CD4-positive, alpha-beta T cell treated with Interleukin-1 beta for 1 hour (primary cell): ENCODE data around the gene TM9SF2.
A peak's percentile ranks its signal among the peaks of the same experiment; 100 is the strongest.

Source experiments
- DNase-seq, 2 donors: peaks; one replicate each; pipeline ENCODE4 v3.0.0-alpha.2; 2020 to 2022

TM9SF2 gene

DNA sequence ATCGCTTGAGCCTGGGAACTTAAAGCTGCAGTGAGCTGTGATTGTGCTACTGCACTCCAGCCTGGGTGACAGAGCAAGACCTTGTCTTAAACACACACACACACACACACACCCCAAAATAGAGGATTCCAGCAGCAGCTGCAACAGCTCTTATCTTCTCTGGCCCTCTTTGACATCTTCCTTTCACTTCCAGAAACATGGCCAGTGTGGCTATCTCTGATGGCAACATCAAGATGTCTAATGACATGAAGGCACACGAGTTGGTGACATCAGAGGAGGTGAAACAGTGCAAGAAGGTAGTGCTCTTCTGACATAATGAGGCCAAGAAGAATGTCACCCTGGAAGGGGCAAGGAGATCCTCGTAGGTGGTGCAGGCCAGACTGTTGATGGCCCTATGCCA is 81.2 kb downstream of the TM9SF2 start:
- no peak for DNase-seq

GRCh38 chr13:99585609-99586008 is 84.3 kb downstream of the TM9SF2 start:
- DNase-seq: no peak

GRCh38 chr13:99587021-99587420 is 85.7 kb downstream of the TM9SF2 start:
- DNase-seq: no peak

DNA sequence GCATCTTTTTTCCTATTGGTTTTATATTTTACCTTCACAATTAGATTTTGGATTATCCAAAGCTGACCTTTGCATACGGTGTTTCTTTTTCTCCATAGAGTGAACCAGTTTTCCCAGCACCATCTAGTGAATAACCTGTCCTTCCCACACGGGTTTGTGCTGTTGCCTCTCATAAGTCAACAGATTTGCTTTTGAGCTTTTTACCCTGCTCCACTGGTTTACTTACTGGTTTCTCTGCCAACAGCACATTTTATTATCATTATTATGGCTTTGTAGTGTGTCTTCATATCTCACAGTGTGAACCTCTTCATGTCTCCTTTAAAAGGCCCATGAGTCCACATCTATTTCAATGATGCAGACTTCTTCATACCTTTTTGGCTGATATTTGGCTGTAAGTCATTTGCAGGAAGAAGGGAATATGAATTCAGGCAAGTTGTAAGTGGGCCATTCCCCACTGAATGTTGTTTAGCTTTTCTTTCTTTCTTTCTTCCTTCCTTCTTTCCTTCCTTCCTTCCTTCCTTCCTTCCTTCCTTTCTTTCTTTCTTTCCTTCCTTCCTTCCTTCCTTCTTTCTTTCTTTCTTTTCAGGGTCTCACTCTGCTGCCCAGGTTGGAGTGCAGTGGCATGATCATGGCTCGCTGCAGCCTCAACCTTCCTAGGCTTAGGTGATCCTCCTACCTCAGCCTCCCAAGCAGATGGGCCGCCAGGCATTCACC is 86.8 kb downstream of the TM9SF2 start:
- DNase-seq: no peak

GRCh38 chr13:99589575-99589974 is 88.3 kb downstream of the TM9SF2 start:
- no peak for DNase-seq

DNA sequence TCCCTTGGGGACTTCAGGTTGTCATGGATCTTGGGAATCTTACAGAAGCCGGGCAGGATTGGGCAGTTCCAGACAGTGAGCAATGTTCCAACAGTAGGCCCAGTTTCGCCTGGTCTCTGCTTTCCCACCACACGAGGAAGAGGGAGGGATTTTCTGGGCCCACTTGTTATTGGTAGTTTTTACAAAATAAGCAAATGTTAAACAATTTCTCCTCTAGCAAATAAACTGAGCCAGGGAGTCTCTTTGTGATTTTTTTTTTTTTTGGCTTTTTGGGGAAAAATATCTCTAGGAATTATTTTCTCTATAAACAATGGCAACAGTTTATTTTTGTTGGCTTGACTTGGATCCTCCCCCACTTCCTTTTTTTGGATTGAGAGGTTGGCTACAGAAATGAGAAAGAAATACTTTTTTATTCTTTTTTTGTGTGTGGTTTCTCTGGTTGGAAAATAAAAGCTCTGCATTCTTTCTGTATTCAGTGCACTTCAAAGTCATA is 89.3 kb downstream of the TM9SF2 start:
- DNase-seq: no peak

- DNase-seq: no peak
Observed at GRCh38 chr13:99596180-99596579, 94.9 kb downstream of the TM9SF2 start.

- no peak for DNase-seq
Observed at GRCh38 chr13:99600318-99600717, 99.0 kb downstream of the TM9SF2 start.

DNA sequence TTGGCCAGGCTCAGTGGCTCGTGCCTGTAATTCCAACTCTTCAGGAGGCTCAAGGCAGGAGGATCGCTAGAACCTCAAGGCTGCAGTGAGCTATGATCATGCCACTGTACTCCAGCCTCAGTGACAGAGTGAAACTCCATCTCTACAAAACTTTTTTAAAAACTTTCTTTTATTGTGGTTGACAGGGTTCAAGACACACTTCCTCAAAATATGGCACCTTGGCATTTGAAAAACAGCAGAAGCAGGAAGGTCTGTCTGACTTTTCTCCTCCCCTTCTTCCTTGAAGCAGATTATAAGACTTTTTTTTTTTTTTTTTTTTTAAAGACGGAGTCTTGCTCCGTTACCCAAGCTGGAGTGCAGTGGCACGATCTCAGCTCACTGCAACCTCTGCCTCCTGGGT is 100.3 kb downstream of the TM9SF2 start:
- DNase-seq: peak; percentile 3 to 41

GRCh38 chr13:99604636-99605035 is 103.4 kb downstream of the TM9SF2 start:
- DNase-seq: no peak

- DNase-seq: peak; percentile 47 to 57
Observed at GRCh38 chr13:99605420-99606323, 104.4 kb downstream of the TM9SF2 start.

- DNase-seq: peak; percentile 89 to 92
Observed at GRCh38 chr13:99606324-99607066, 105.2 kb downstream of the TM9SF2 start, which contains the start of gene CLYBL. Gene CLYBL, plus strand, starts transcription at chr13:99606690.

DNA sequence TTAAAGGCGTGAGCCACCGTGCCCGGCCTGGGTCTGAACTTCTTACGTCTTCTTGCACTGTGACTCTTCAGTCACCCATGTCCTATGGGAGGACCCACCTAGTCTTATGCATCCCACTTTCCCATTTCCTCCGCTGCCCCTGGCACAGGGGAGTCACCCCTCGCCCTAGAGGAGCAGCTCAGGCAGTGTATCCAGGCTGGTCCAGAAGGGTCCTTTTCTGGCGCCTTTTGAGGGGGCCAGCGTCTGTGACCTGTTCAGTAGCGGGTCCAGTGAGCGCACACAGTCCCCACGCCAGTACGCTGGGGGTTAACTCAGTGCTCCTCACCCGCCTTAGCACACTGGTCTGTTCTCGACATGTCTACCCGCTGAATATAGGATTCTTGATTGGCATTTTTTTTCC is 107.1 kb downstream of the TM9SF2 start:
- no peak for DNase-seq

GRCh38 chr13:99610702-99611289 is 109.5 kb downstream of the TM9SF2 start:
- DNase-seq: no peak
